ENCODE data around the gene CDH13.

The CDH13 gene

DNA sequence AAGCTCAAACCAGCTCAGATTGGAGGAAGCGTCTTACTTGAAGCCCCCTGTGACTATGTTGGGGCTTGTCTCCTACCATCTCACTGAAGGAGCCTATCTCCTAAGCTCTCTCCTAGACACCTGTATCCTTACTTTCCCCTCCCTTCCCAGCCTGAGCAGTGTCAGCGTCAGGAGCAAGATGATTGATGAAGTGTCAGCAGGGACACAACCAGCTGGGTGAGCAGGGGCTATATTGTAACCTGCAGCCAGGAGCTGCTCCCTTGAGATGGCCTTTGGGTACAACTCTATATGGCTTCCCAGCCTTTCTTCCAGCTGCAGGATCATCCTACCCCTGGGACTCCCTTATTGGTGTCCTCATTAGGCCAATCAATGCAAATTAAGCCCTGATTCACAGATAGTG is 1097.8 kb downstream of the CDH13 start:
- TF ChIP-seq, protein P1, sequence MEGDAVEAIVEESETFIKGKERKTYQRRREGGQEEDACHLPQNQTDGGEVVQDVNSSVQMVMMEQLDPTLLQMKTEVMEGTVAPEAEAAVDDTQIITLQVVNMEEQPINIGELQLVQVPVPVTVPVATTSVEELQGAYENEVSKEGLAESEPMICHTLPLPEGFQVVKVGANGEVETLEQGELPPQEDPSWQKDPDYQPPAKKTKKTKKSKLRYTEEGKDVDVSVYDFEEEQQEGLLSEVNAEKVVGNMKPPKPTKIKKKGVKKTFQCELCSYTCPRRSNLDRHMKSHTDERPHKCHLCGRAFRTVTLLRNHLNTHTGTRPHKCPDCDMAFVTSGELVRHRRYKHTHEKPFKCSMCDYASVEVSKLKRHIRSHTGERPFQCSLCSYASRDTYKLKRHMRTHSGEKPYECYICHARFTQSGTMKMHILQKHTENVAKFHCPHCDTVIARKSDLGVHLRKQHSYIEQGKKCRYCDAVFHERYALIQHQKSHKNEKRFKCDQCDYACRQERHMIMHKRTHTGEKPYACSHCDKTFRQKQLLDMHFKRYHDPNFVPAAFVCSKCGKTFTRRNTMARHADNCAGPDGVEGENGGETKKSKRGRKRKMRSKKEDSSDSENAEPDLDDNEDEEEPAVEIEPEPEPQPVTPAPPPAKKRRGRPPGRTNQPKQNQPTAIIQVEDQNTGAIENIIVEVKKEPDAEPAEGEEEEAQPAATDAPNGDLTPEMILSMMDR (IDR thresholded peaks at IDR 0.05; ENCODE audit: low read depth, low read length, poor library complexity, severe bottlenecking): no peak
- TF ChIP-seq EZH2phosphoT487 (IDR thresholded peaks at IDR 0.05; ENCODE audit: borderline replicate concordance, low read length): no peak
- Histone ChIP-seq H4K20me1 (ENCODE audit: control insufficient read depth, insufficient read depth, low read depth, low read length) (no peaks in the 10 kb centered on the region), H3K4me2 (ENCODE audit: low read length) (no peak overlapping the region), H3K9me2 (replicated peaks; ENCODE audit: control insufficient read depth, low read length) (no peaks in the 10 kb centered on the region), H3K79me2 (ENCODE audit: control insufficient read depth, low read length) (no peaks in the 10 kb centered on the region), H3K36me3 (ENCODE audit: control insufficient read depth, low read length) (no peaks in the 10 kb centered on the region), H3F3A (ENCODE audit: control insufficient read depth, insufficient read depth) (no peaks in the 10 kb centered on the region), H3K9me3 (ENCODE audit: control insufficient read depth, insufficient read depth, low read length) (no peaks in the 10 kb centered on the region), H3K4me3 (ENCODE audit: low read length) (no peak overlapping the region), H3K27me3 (ENCODE audit: control insufficient read depth, low read length) (no peaks in the 10 kb centered on the region), H3K4me1 (ENCODE audit: control insufficient read depth, low read length) (no peaks in the 10 kb centered on the region), H3K27ac (ENCODE audit: low read depth, low read length) (no peak overlapping the region)

GRCh38 chr16:83725313-83725712 is 1098.5 kb downstream of the CDH13 start:
- Histone ChIP-seq H3K79me2 (ENCODE audit: control insufficient read depth, low read length) (no peaks in the 10 kb centered on the region), H3K9me2 (replicated peaks; ENCODE audit: control insufficient read depth, low read length) (no peaks in the 10 kb centered on the region), H3K4me3 (ENCODE audit: low read length) (no peak overlapping the region), H3K36me3 (ENCODE audit: control insufficient read depth, low read length) (no peaks in the 10 kb centered on the region), H3K9me3 (ENCODE audit: control insufficient read depth, insufficient read depth, low read length) (no peaks in the 10 kb centered on the region), H3F3A (ENCODE audit: control insufficient read depth, insufficient read depth) (no peaks in the 10 kb centered on the region), H3K27ac (ENCODE audit: low read depth, low read length) (no peak overlapping the region), H3K4me1 (ENCODE audit: control insufficient read depth, low read length) (no peaks in the 10 kb centered on the region), H4K20me1 (ENCODE audit: control insufficient read depth, insufficient read depth, low read depth, low read length) (no peaks in the 10 kb centered on the region), H3K4me2 (ENCODE audit: low read length) (no peak overlapping the region), H3K27me3 (ENCODE audit: control insufficient read depth, low read length) (no peaks in the 10 kb centered on the region)
- TF ChIP-seq, protein P1 (IDR thresholded peaks at IDR 0.05; ENCODE audit: low read depth, low read length, poor library complexity, severe bottlenecking): no peak
- no peak for TF ChIP-seq EZH2phosphoT487 (IDR thresholded peaks at IDR 0.05; ENCODE audit: borderline replicate concordance, low read length)

- H3F3A ChIP-seq (ENCODE audit: control insufficient read depth, insufficient read depth): no peaks in the 10 kb centered on the region
- no peaks in the 10 kb centered on the region for H3K9me3 ChIP-seq (ENCODE audit: control insufficient read depth, insufficient read depth, low read length)
- no peak for TF ChIP-seq EZH2phosphoT487 (IDR thresholded peaks at IDR 0.05; ENCODE audit: borderline replicate concordance, low read length)
- H3K4me3 ChIP-seq (ENCODE audit: low read length): no peak overlapping the region
- no peaks in the 10 kb centered on the region for H3K27me3 ChIP-seq (ENCODE audit: control insufficient read depth, low read length)
- H3K4me1 ChIP-seq (ENCODE audit: control insufficient read depth, low read length): no peaks in the 10 kb centered on the region
- H3K79me2 ChIP-seq (ENCODE audit: control insufficient read depth, low read length): no peaks in the 10 kb centered on the region
- no peak overlapping the region for H3K27ac ChIP-seq (ENCODE audit: low read depth, low read length)
- no peaks in the 10 kb centered on the region for H3K36me3 ChIP-seq (ENCODE audit: control insufficient read depth, low read length)
- no peak overlapping the region for H3K4me2 ChIP-seq (ENCODE audit: low read length)
- H3K9me2 ChIP-seq (replicated peaks; ENCODE audit: control insufficient read depth, low read length): no peaks in the 10 kb centered on the region
- no peaks in the 10 kb centered on the region for H4K20me1 ChIP-seq (ENCODE audit: control insufficient read depth, insufficient read depth, low read depth, low read length)
Observed at GRCh38 chr16:83727018-83727417, 1100.2 kb downstream of the CDH13 start.

- no peaks in the 10 kb centered on the region for H3K79me2 ChIP-seq (ENCODE audit: control insufficient read depth, low read length)
- no peak overlapping the region for H3K4me2 ChIP-seq (ENCODE audit: low read length)
- H3K9me2 ChIP-seq (replicated peaks; ENCODE audit: control insufficient read depth, low read length): no peaks in the 10 kb centered on the region
- H4K20me1 ChIP-seq (ENCODE audit: control insufficient read depth, insufficient read depth, low read depth, low read length): no peaks in the 10 kb centered on the region
- H3K27ac ChIP-seq (ENCODE audit: low read depth, low read length): no peak overlapping the region
- TF ChIP-seq, protein P1 (IDR thresholded peaks at IDR 0.05; ENCODE audit: low read depth, low read length, poor library complexity, severe bottlenecking): no peak
- no peak for TF ChIP-seq EZH2phosphoT487 (IDR thresholded peaks at IDR 0.05; ENCODE audit: borderline replicate concordance, low read length)
- H3K4me3 ChIP-seq (ENCODE audit: low read length): no peak overlapping the region
- no peaks in the 10 kb centered on the region for H3K4me1 ChIP-seq (ENCODE audit: control insufficient read depth, low read length)
- no peaks in the 10 kb centered on the region for H3K36me3 ChIP-seq (ENCODE audit: control insufficient read depth, low read length)
- no peaks in the 10 kb centered on the region for H3K27me3 ChIP-seq (ENCODE audit: control insufficient read depth, low read length)
- H3F3A ChIP-seq (ENCODE audit: control insufficient read depth, insufficient read depth): no peaks in the 10 kb centered on the region
- no peaks in the 10 kb centered on the region for H3K9me3 ChIP-seq (ENCODE audit: control insufficient read depth, insufficient read depth, low read length)
Observed at GRCh38 chr16:83727751-83728352, 1101.1 kb downstream of the CDH13 start.

Data from DOHH2 (cell line).